ENCODE results near the gene PACRG.

DNA sequence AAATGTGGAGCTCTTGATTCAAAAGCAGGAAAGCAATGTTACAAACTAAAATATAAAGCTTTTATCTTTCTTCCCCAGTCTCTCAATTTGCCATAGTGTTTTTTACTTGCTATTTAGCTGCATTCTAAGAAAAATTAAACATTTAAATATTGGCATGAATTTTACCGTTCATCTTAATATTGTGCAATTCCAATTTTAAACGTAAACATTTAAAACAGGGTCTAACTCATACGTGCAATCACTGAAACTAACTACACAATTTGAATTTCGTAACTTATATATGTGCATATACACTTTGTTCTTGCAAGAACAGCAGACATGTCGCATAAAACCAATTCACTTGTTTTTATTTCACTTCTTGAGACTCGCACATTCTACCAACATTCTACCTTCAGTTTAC is 405.9 kb downstream of the PACRG start:
- TF ChIP-seq EZH2phosphoT487 (IDR thresholded peaks at IDR 0.05; ENCODE audit: unreplicated experiment) (no peak), CREB1 (CRISPR knock-in tag; IDR thresholded peaks at IDR 0.05; ENCODE audit: low read depth) (no peak), POLR2AphosphoS5 (IDR thresholded peaks at IDR 0.05; ENCODE audit: low read depth) (no peak), JUNB (IDR thresholded peaks at IDR 0.05; ENCODE audit: unreplicated experiment) (no peak), EZH2 (IDR thresholded peaks at IDR 0.05; ENCODE audit: low read depth, unreplicated experiment) (no peak), NANOG (IDR thresholded peaks at IDR 0.05; ENCODE audit: borderline replicate concordance) (no peak), STAT1 (IDR thresholded peaks at IDR 0.05; ENCODE audit: unreplicated experiment) (no peak), ZNF331 (CRISPR knock-in tag; IDR thresholded peaks at IDR 0.05; ENCODE audit: low read depth) (no peak)
- TF ChIP-seq, protein P1, sequence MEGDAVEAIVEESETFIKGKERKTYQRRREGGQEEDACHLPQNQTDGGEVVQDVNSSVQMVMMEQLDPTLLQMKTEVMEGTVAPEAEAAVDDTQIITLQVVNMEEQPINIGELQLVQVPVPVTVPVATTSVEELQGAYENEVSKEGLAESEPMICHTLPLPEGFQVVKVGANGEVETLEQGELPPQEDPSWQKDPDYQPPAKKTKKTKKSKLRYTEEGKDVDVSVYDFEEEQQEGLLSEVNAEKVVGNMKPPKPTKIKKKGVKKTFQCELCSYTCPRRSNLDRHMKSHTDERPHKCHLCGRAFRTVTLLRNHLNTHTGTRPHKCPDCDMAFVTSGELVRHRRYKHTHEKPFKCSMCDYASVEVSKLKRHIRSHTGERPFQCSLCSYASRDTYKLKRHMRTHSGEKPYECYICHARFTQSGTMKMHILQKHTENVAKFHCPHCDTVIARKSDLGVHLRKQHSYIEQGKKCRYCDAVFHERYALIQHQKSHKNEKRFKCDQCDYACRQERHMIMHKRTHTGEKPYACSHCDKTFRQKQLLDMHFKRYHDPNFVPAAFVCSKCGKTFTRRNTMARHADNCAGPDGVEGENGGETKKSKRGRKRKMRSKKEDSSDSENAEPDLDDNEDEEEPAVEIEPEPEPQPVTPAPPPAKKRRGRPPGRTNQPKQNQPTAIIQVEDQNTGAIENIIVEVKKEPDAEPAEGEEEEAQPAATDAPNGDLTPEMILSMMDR (conservative IDR thresholded peaks at IDR 0.05; ENCODE audit: low read depth in 2 of 2), result no peak
- TF ChIP-seq, protein P2, sequence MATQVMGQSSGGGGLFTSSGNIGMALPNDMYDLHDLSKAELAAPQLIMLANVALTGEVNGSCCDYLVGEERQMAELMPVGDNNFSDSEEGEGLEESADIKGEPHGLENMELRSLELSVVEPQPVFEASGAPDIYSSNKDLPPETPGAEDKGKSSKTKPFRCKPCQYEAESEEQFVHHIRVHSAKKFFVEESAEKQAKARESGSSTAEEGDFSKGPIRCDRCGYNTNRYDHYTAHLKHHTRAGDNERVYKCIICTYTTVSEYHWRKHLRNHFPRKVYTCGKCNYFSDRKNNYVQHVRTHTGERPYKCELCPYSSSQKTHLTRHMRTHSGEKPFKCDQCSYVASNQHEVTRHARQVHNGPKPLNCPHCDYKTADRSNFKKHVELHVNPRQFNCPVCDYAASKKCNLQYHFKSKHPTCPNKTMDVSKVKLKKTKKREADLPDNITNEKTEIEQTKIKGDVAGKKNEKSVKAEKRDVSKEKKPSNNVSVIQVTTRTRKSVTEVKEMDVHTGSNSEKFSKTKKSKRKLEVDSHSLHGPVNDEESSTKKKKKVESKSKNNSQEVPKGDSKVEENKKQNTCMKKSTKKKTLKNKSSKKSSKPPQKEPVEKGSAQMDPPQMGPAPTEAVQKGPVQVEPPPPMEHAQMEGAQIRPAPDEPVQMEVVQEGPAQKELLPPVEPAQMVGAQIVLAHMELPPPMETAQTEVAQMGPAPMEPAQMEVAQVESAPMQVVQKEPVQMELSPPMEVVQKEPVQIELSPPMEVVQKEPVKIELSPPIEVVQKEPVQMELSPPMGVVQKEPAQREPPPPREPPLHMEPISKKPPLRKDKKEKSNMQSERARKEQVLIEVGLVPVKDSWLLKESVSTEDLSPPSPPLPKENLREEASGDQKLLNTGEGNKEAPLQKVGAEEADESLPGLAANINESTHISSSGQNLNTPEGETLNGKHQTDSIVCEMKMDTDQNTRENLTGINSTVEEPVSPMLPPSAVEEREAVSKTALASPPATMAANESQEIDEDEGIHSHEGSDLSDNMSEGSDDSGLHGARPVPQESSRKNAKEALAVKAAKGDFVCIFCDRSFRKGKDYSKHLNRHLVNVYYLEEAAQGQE (IDR thresholded peaks at IDR 0.05; ENCODE audit: unreplicated experiment), result no peak
- TF ChIP-seq, protein P3, sequence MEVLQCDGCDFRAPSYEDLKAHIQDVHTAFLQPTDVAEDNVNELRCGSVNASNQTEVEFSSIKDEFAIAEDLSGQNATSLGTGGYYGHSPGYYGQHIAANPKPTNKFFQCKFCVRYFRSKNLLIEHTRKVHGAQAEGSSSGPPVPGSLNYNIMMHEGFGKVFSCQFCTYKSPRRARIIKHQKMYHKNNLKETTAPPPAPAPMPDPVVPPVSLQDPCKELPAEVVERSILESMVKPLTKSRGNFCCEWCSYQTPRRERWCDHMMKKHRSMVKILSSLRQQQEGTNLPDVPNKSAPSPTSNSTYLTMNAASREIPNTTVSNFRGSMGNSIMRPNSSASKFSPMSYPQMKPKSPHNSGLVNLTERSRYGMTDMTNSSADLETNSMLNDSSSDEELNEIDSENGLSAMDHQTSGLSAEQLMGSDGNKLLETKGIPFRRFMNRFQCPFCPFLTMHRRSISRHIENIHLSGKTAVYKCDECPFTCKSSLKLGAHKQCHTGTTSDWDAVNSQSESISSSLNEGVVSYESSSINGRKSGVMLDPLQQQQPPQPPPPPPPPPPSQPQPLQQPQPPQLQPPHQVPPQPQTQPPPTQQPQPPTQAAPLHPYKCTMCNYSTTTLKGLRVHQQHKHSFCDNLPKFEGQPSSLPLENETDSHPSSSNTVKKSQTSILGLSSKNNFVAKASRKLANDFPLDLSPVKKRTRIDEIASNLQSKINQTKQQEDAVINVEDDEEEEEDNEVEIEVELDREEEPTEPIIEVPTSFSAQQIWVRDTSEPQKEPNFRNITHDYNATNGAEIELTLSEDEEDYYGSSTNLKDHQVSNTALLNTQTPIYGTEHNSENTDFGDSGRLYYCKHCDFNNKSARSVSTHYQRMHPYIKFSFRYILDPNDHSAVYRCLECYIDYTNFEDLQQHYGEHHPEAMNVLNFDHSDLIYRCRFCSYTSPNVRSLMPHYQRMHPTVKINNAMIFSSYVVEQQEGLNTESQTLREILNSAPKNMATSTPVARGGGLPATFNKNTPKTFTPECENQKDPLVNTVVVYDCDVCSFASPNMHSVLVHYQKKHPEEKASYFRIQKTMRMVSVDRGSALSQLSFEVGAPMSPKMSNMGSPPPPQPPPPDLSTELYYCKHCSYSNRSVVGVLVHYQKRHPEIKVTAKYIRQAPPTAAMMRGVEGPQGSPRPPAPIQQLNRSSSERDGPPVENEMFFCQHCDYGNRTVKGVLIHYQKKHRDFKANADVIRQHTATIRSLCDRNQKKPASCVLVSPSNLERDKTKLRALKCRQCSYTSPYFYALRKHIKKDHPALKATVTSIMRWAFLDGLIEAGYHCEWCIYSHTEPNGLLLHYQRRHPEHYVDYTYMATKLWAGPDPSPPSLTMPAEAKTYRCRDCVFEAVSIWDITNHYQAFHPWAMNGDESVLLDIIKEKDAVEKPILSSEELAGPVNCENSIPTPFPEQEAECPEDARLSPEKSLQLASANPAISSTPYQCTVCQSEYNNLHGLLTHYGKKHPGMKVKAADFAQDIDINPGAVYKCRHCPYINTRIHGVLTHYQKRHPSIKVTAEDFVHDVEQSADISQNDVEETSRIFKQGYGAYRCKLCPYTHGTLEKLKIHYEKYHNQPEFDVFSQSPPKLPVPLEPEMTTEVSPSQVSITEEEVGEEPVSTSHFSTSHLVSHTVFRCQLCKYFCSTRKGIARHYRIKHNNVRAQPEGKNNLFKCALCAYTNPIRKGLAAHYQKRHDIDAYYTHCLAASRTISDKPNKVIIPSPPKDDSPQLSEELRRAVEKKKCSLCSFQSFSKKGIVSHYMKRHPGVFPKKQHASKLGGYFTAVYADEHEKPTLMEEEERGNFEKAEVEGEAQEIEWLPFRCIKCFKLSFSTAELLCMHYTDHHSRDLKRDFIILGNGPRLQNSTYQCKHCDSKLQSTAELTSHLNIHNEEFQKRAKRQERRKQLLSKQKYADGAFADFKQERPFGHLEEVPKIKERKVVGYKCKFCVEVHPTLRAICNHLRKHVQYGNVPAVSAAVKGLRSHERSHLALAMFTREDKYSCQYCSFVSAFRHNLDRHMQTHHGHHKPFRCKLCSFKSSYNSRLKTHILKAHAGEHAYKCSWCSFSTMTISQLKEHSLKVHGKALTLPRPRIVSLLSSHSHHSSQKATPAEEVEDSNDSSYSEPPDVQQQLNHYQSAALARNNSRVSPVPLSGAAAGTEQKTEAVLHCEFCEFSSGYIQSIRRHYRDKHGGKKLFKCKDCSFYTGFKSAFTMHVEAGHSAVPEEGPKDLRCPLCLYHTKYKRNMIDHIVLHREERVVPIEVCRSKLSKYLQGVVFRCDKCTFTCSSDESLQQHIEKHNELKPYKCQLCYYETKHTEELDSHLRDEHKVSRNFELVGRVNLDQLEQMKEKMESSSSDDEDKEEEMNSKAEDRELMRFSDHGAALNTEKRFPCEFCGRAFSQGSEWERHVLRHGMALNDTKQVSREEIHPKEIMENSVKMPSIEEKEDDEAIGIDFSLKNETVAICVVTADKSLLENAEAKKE (CRISPR knock-in tag; IDR thresholded peaks at IDR 0.05), result no peak
